ENCODE measurements around the gene NLRP2B. TPM values are rescaled to one million over a fixed set of nuclear protein-coding genes. Genes with fewer than 3 reads are reported as not detected.

NLRP2B gene
- total RNA-seq, 1 donor from 2014 or later: not detected

Other genes with a start within 250 kb of the NLRP2B start
- gene ZXDB, start 88.2 kb downstream of the NLRP2B start, total RNA-seq: 4.6 TPM
- gene ZXDA, start 230.2 kb upstream of the NLRP2B start, total RNA-seq: 3.6 TPM